ENCODE measurements around the gene FAM3D.
"Not testable (repeated sequence)": the region's sequence is repeated elsewhere in the genome, so short reads cannot be mapped to it uniquely, and the experiment has no call there.

Gene FAM3D

GRCh38 chr3:58679446-58679845 is 12.9 kb upstream of the FAM3D start:
- Histone ChIP-seq H3K9me3 (ENCODE audit: insufficient read depth, low read length) (no peaks in the 10 kb centered on the region), H3K79me2 (ENCODE audit: low read length) (no peaks in the 10 kb centered on the region), H3K4me2 (ENCODE audit: low read length) (no peak overlapping the region), H3K27me3 (ENCODE audit: low read depth, low read length) (peaks cover 8% of the 10 kb centered on the region; the same call in 1 of the 2 replicates), H3K27ac (ENCODE audit: low read length) (no peak overlapping the region), H2AFZ (ENCODE audit: low read depth, low read length) (no peak overlapping the region), H4K20me1 (ENCODE audit: insufficient read depth, low read length) (no peaks in the 10 kb centered on the region), H3K36me3 (replicated peaks; ENCODE audit: low read depth, low read length) (no peaks in the 10 kb centered on the region), H3K9ac (ENCODE audit: low read length) (no peak overlapping the region), H3K4me1 (ENCODE audit: low read length) (no peaks in the 10 kb centered on the region), H3K4me3 (ENCODE audit: low read length) (no peak overlapping the region)
- TF ChIP-seq CTCF (IDR thresholded peaks at IDR 0.05; ENCODE audit: low read depth, low read length) (no peak), EZH2phosphoT487 (IDR thresholded peaks at IDR 0.05; ENCODE audit: low read depth) (no peak)

GRCh38 chr3:58678177-58678970 is 11.8 kb upstream of the FAM3D start:
- not testable (repeated sequence) for H3K27me3 ChIP-seq (ENCODE audit: low read depth, low read length); H3K4me1 ChIP-seq (ENCODE audit: low read length); H3K9me3 ChIP-seq (ENCODE audit: insufficient read depth, low read length); H3K79me2 ChIP-seq (ENCODE audit: low read length); H2AFZ ChIP-seq (ENCODE audit: low read depth, low read length); H3K4me3 ChIP-seq (ENCODE audit: low read length); H3K36me3 ChIP-seq (replicated peaks; ENCODE audit: low read depth, low read length); H3K9ac ChIP-seq (ENCODE audit: low read length); H3K4me2 ChIP-seq (ENCODE audit: low read length); H3K27ac ChIP-seq (ENCODE audit: low read length); H4K20me1 ChIP-seq (ENCODE audit: insufficient read depth, low read length)

GRCh38 chr3:58672880-58673279 is 6.3 kb upstream of the FAM3D start:
- no peak overlapping the region for H2AFZ ChIP-seq (ENCODE audit: low read depth, low read length)
- no peaks in the 10 kb centered on the region for H3K79me2 ChIP-seq (ENCODE audit: low read length)
- no peak overlapping the region for H3K4me2 ChIP-seq (ENCODE audit: low read length)
- H3K4me1 ChIP-seq (ENCODE audit: low read length), result no peaks in the 10 kb centered on the region
- H3K9me3 ChIP-seq (ENCODE audit: insufficient read depth, low read length), result no peaks in the 10 kb centered on the region
- no peak overlapping the region for H3K9ac ChIP-seq (ENCODE audit: low read length)
- TF ChIP-seq EZH2phosphoT487 (IDR thresholded peaks at IDR 0.05; ENCODE audit: low read depth), result no peak
- TF ChIP-seq CTCF (IDR thresholded peaks at IDR 0.05; ENCODE audit: low read depth, low read length), result no peak
- peaks cover 10% of the 10 kb centered on the region; the same call in 1 of the 2 replicates for H3K27me3 ChIP-seq (ENCODE audit: low read depth, low read length)
- H3K4me3 ChIP-seq (ENCODE audit: low read length), result no peak overlapping the region
- no peaks in the 10 kb centered on the region for H4K20me1 ChIP-seq (ENCODE audit: insufficient read depth, low read length)
- H3K27ac ChIP-seq (ENCODE audit: low read length), result no peak overlapping the region
- H3K36me3 ChIP-seq (replicated peaks; ENCODE audit: low read depth, low read length), result no peaks in the 10 kb centered on the region

GRCh38 chr3:58672451-58672850 is 5.9 kb upstream of the FAM3D start:
- H3K4me2 ChIP-seq (ENCODE audit: low read length), result no peak overlapping the region

More at GRCh38 chr3:58672451-58672850, 5.9 kb upstream of the FAM3D start:
- H4K20me1 ChIP-seq (ENCODE audit: insufficient read depth, low read length), result no peaks in the 10 kb centered on the region
- H2AFZ ChIP-seq (ENCODE audit: low read depth, low read length), result no peak overlapping the region
- TF ChIP-seq EZH2phosphoT487 (IDR thresholded peaks at IDR 0.05; ENCODE audit: low read depth) (no peak), CTCF (IDR thresholded peaks at IDR 0.05; ENCODE audit: low read depth, low read length) (no peak)
- H3K27ac ChIP-seq (ENCODE audit: low read length), result no peak overlapping the region
- peaks cover 10% of the 10 kb centered on the region; the same call in 1 of the 2 replicates for H3K27me3 ChIP-seq (ENCODE audit: low read depth, low read length)
- H3K79me2 ChIP-seq (ENCODE audit: low read length), result no peaks in the 10 kb centered on the region
- H3K4me3 ChIP-seq (ENCODE audit: low read length), result no peak overlapping the region
- H3K9me3 ChIP-seq (ENCODE audit: insufficient read depth, low read length), result no peaks in the 10 kb centered on the region
- H3K36me3 ChIP-seq (replicated peaks; ENCODE audit: low read depth, low read length), result no peaks in the 10 kb centered on the region
- no peaks in the 10 kb centered on the region for H3K4me1 ChIP-seq (ENCODE audit: low read length)
- no peak overlapping the region for H3K9ac ChIP-seq (ENCODE audit: low read length)

Data from OCI-LY3 (cell line).